Gastroesophageal sphincter (tissue), 3 donors: ENCODE results near the gene KPNA3.

Experiments
- EP300 ChIP-seq: sonication (generic); formaldehyde crosslinking; IDR thresholded peaks from one replicate; pipeline ENCODE4 v1.6.1; 2017; ENCODE audit warnings: antibody characterized with exemption, mild to moderate bottlenecking
- POLR2A ChIP-seq, 2 donors: fragments of 450-650 bp; IDR thresholded peaks; one replicate each; pipeline ENCODE4 v1.6.1; 2017; ENCODE audit warnings: antibody characterized with exemption in 2 of 2, mild to moderate bottlenecking in 2 of 2, moderate library complexity in 1 of 2
- POLR2AphosphoS5 ChIP-seq: sonication (generic); formaldehyde crosslinking; IDR thresholded peaks from one replicate; pipeline ENCODE4 v1.6.1; 2017; ENCODE audit warnings: antibody characterized with exemption
- TF ChIP-seq, protein P1 (sequence below), 4 experiments: fragments of 200-600 bp in 2 of 4; fragments of 450-650 bp in 2 of 4; sonication (generic) in 1 of 4; IDR thresholded peaks; one replicate each; pipeline ENCODE4 v1.5.1; 2017 to 2019; ENCODE audit warnings: antibody characterized with exemption in 4 of 4, mild to moderate bottlenecking in 2 of 4, moderate library complexity in 2 of 4

DNA sequence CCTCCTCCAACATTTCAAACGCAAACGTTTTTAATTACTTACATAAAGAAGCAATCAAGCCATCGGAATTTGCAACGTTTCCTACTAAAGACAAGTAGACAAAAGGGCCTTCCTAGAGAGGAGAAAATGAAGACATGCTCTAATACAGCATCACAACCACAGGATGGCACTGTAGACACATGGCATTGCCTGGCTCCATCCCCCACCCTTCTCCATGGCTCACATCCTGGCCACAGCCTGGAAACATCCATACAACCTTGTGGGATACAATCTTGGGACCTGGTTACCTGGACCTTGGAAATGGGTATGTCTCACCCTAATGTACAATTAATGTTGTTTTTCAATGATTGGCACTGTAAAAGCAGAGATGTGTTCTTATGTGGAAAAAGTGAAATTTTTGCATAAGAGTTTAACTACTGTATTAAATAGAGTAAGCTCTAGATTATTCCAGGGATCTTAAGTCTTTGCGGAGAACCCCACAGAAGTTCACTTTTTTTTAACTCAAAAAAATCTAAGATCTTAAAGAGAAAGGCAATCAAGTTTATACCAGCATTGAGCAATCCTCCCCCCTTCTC, 122.7 kb downstream of the KPNA3 start:
- TF ChIP-seq, protein P1, sequence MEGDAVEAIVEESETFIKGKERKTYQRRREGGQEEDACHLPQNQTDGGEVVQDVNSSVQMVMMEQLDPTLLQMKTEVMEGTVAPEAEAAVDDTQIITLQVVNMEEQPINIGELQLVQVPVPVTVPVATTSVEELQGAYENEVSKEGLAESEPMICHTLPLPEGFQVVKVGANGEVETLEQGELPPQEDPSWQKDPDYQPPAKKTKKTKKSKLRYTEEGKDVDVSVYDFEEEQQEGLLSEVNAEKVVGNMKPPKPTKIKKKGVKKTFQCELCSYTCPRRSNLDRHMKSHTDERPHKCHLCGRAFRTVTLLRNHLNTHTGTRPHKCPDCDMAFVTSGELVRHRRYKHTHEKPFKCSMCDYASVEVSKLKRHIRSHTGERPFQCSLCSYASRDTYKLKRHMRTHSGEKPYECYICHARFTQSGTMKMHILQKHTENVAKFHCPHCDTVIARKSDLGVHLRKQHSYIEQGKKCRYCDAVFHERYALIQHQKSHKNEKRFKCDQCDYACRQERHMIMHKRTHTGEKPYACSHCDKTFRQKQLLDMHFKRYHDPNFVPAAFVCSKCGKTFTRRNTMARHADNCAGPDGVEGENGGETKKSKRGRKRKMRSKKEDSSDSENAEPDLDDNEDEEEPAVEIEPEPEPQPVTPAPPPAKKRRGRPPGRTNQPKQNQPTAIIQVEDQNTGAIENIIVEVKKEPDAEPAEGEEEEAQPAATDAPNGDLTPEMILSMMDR (IDR thresholded peaks at IDR 0.05) = peak; percentile 41 to 86 (median 64)
- TF ChIP-seq EP300 (no peak), POLR2A (IDR thresholded peaks at IDR 0.05) (no peak), POLR2AphosphoS5 (no peak)
